Osteocyte (in vitro differentiated cells): Measurements from ENCODE around the gene COL24A1. TPM values are rescaled to one million over a fixed set of nuclear protein-coding genes. Genes with fewer than 3 reads are reported as not detected.

Source experiments
- DNase-seq: peaks from one replicate; pipeline ENCODE4 v3.0.0; 2021; ENCODE audit warnings: mixed read lengths; ENCODE audit not compliant: unreplicated experiment; ENCODE audit errors: extremely low spot score
- H3K27ac Mint-ChIP-seq: one replicate; pipeline ENCODE4 v1.8.0; 2021; ENCODE audit warnings: mild to moderate bottlenecking, mixed read lengths; ENCODE audit not compliant: unreplicated experiment
- H3K27me3 Mint-ChIP-seq: one replicate; pipeline ENCODE4 v1.8.0; 2021; ENCODE audit warnings: mixed read lengths; ENCODE audit not compliant: unreplicated experiment
- H3K36me3 Mint-ChIP-seq: one replicate; pipeline ENCODE4 v1.8.0; 2021; ENCODE audit warnings: mixed read lengths; ENCODE audit not compliant: unreplicated experiment
- H3K4me1 Mint-ChIP-seq: one replicate; pipeline ENCODE4 v1.8.0; 2021; ENCODE audit warnings: mixed read lengths; ENCODE audit not compliant: unreplicated experiment
- H3K4me3 Mint-ChIP-seq: one replicate; pipeline ENCODE4 v1.8.0; 2021; ENCODE audit warnings: mild to moderate bottlenecking, moderate library complexity, mixed read lengths; ENCODE audit not compliant: unreplicated experiment
- H3K9me3 Mint-ChIP-seq: one replicate; pipeline ENCODE4 v1.8.0; 2021; ENCODE audit warnings: mixed read lengths; ENCODE audit not compliant: unreplicated experiment
- total RNA-seq: library from RNA; stranded (reverse); gene quantifications from 2 replicates; pipeline ENCODE4 v1.2.1, GENCODE V29; 2021
- TF ChIP-seq, protein P1 (sequence below): fragments of 200-600 bp; sonication (generic); IDR thresholded peaks from 2 replicates; pipeline ENCODE4 v1.5.0; 2021; ENCODE audit warnings: antibody characterized with exemption, mild to moderate bottlenecking, moderate library complexity

The COL24A1 gene
- total RNA-seq, 1 donor from 2014 or later, result 0.46 TPM

DNA sequence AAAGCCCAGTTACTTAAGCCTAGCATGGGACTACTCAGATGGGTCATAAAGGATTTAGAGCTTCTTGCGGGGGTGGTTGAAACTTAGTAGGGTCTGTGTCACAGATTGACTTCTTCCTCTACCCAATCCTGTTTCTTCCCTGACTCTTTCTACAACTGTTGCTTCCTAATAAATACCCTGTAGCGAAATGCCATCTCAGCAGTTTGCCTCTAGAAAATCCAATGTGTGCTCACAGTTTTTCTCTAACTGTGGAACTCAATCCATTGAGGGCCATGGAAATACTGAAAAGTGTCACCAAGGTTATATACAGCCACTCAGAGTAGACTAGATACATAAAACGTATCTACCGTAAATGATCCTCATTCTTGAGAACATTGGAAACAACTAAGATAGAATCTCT is 217.7 kb downstream of the COL24A1 start:
- peaks cover 32% of the 10 kb centered on the region for H3K4me1 Mint-ChIP-seq
- DNase-seq, result no peak
- no peak overlapping the region for H3K27ac Mint-ChIP-seq
- H3K4me3 Mint-ChIP-seq, result no peak overlapping the region
- no peaks in the 10 kb centered on the region for H3K9me3 Mint-ChIP-seq
- TF ChIP-seq, protein P1, sequence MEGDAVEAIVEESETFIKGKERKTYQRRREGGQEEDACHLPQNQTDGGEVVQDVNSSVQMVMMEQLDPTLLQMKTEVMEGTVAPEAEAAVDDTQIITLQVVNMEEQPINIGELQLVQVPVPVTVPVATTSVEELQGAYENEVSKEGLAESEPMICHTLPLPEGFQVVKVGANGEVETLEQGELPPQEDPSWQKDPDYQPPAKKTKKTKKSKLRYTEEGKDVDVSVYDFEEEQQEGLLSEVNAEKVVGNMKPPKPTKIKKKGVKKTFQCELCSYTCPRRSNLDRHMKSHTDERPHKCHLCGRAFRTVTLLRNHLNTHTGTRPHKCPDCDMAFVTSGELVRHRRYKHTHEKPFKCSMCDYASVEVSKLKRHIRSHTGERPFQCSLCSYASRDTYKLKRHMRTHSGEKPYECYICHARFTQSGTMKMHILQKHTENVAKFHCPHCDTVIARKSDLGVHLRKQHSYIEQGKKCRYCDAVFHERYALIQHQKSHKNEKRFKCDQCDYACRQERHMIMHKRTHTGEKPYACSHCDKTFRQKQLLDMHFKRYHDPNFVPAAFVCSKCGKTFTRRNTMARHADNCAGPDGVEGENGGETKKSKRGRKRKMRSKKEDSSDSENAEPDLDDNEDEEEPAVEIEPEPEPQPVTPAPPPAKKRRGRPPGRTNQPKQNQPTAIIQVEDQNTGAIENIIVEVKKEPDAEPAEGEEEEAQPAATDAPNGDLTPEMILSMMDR, result no peak
- no peaks in the 10 kb centered on the region for H3K27me3 Mint-ChIP-seq
- H3K36me3 Mint-ChIP-seq, result no peaks in the 10 kb centered on the region

- H3K9me3 Mint-ChIP-seq, result no peaks in the 10 kb centered on the region
- H3K27me3 Mint-ChIP-seq, result no peaks in the 10 kb centered on the region
- H3K36me3 Mint-ChIP-seq, result no peaks in the 10 kb centered on the region
- peaks cover 26% of the 10 kb centered on the region for H3K4me1 Mint-ChIP-seq
- TF ChIP-seq, protein P1, result no peak
- no peak for DNase-seq
- no peak overlapping the region for H3K27ac Mint-ChIP-seq
- H3K4me3 Mint-ChIP-seq, result no peak overlapping the region
Observed at GRCh38 chr1:85936470-85936869, 220.1 kb downstream of the COL24A1 start.

DNA sequence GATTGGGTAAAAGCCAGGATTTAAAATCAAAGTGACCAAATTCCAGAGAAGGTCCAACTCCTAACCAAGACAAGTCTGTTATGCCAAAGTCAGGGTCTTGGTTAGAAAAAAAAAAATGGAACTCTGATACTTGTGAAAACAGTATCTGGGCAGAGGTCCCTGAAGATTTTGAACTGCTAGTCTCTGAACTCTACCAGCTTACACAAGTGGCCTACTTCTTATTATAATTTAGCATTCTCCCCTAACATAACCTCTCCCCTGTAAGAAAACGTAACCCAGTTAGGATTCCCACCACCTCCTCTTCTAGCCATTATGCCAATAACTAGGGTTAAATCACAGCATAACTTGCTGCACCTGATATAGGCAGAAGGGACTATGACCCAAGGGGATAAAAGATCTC is 220.5 kb downstream of the COL24A1 start:
- Mint-ChIP-seq H3K9me3 (no peaks in the 10 kb centered on the region), H3K4me3 (no peak overlapping the region), H3K36me3 (no peaks in the 10 kb centered on the region)

GRCh38 chr1:85935234-85935633 is 221.3 kb downstream of the COL24A1 start:
- no peak for DNase-seq
- H3K4me3 Mint-ChIP-seq, result no peak overlapping the region
- H3K27ac Mint-ChIP-seq, result no peak overlapping the region
- no peaks in the 10 kb centered on the region for H3K9me3 Mint-ChIP-seq
- peaks cover 15% of the 10 kb centered on the region for H3K4me1 Mint-ChIP-seq
- H3K36me3 Mint-ChIP-seq, result no peaks in the 10 kb centered on the region
- no peaks in the 10 kb centered on the region for H3K27me3 Mint-ChIP-seq
- TF ChIP-seq, protein P1, result no peak

More for the DNA sequence above, 220.5 kb downstream of the COL24A1 start:
- Mint-ChIP-seq H3K27ac (no peak overlapping the region), H3K4me1 (peaks cover 22% of the 10 kb centered on the region), H3K27me3 (no peaks in the 10 kb centered on the region)
- TF ChIP-seq, protein P1, result no peak
- no peak for DNase-seq

DNA sequence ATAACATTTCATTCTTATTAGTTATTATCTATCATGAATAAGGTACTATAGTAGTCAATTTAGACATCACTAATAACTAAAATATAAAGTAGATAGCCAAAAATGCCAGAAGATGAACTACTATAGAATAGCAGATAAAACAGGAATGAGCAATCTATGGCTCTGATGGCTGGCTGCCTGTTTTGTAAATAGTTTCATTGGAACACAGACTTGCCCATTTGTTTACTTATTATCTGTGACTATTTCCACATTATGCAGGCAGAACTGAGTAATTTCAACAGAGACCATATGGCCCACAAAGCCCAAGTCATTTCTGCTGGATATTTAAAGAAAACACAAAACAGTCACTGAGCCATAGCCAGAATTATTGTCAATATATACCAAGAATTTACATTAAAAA is 222.1 kb downstream of the COL24A1 start:
- H3K36me3 Mint-ChIP-seq, result no peaks in the 10 kb centered on the region
- H3K27me3 Mint-ChIP-seq, result no peaks in the 10 kb centered on the region
- peaks cover 11% of the 10 kb centered on the region for H3K4me1 Mint-ChIP-seq
- H3K9me3 Mint-ChIP-seq, result no peaks in the 10 kb centered on the region
- H3K27ac Mint-ChIP-seq, result no peak overlapping the region
- H3K4me3 Mint-ChIP-seq, result no peak overlapping the region
- DNase-seq, result no peak
- TF ChIP-seq, protein P1, result no peak
